G401 (cell line): ENCODE results near the gene NAA16. TPM values are rescaled to one million over a fixed set of nuclear protein-coding genes. Genes with fewer than 3 reads are reported as not detected.
"Not testable (repeated sequence)": the region's sequence is repeated elsewhere in the genome, so short reads cannot be mapped to it uniquely, and the experiment has no call there.

Experiments used
- DNase-seq: peaks from one replicate; pipeline ENCODE4 v3.0.0-alpha.2; 2015; ENCODE audit warnings: low spot score
- in situ Hi-C: cut with HindIII; loops from 2 replicates; pipeline ENCODE4 v1.10.0; 2016; ENCODE audit warnings: low sequenced_read_pairs, mixed read lengths
- total RNA-seq: library from RNA; depleted of rRNA; stranded (reverse); fragments of >200 nt; shearing (Covaris generic); gene quantifications from 2 replicates; pipeline ENCODE4 v1.2.3, GENCODE V29; 2014; rRNA removed

The NAA16 gene
- total RNA-seq: 8.9 and 13.8 TPM in 2 replicates

- peak; percentile 82 for DNase-seq
- in situ Hi-C loops: no loop called here
Observed at GRCh38 chr13:41310963-41311405, at the start of gene NAA16. NAA16 (plus strand) TSS chr13:41311267; CDS start chr13:41311529, 262 bp downstream.

GRCh38 chr13:41263261-41263971 is 47.7 kb upstream of the NAA16 start, which contains the start of gene MTRF1:
MTRF1 (minus strand) TSS chr13:41263576; CDS start chr13:41260907, 2,669 bp downstream.
- DNase-seq: peak; percentile 94
- in situ Hi-C loops: no loop called here

GRCh38 chr13:41267106-41267505 is 44.0 kb upstream of the NAA16 start:
- DNase-seq: no peak
- in situ Hi-C loops: no loop called here

GRCh38 chr13:41268764-41269163 is 42.3 kb upstream of the NAA16 start:
- in situ Hi-C loops: no loop called here
- peak; percentile 2 for DNase-seq

- in situ Hi-C loops: no loop called here
- no peak for DNase-seq
Observed at GRCh38 chr13:41271456-41272285, 39.4 kb upstream of the NAA16 start.

GRCh38 chr13:41273831-41274441 is 37.1 kb upstream of the NAA16 start:
- DNase-seq: no peak
- in situ Hi-C loops: no loop called here

- in situ Hi-C loops: no loop called here
- DNase-seq: no peak
Observed at GRCh38 chr13:41274881-41275280, 36.2 kb upstream of the NAA16 start.

- in situ Hi-C loops: no loop called here
- DNase-seq: no peak
Observed at GRCh38 chr13:41276824-41277223, 34.2 kb upstream of the NAA16 start.

- in situ Hi-C loops, DNase-seq: not testable (repeated sequence)
Observed at GRCh38 chr13:41279156-41279555, 31.9 kb upstream of the NAA16 start.

GRCh38 chr13:41282129-41282571 is 28.9 kb upstream of the NAA16 start:
- DNase-seq: no peak
- in situ Hi-C loops: no loop called here

- in situ Hi-C loops: no loop called here
- DNase-seq: no peak
Observed at GRCh38 chr13:41284512-41285288, 26.4 kb upstream of the NAA16 start.

GRCh38 chr13:41286370-41286769 is 24.7 kb upstream of the NAA16 start:
- no peak for DNase-seq
- in situ Hi-C loops: no loop called here

GRCh38 chr13:41289463-41289881 is 21.6 kb upstream of the NAA16 start:
- DNase-seq: no peak

GRCh38 chr13:41291246-41291645 is 19.8 kb upstream of the NAA16 start:
- in situ Hi-C loops: no loop called here
- DNase-seq: no peak

More at GRCh38 chr13:41289463-41289881, 21.6 kb upstream of the NAA16 start:
- in situ Hi-C loops: no loop called here

- in situ Hi-C loops: no loop called here
Observed at GRCh38 chr13:41293272-41293671, 17.8 kb upstream of the NAA16 start.

GRCh38 chr13:41294914-41295313 is 16.2 kb upstream of the NAA16 start:
- DNase-seq: no peak
- in situ Hi-C loops: no loop called here

More at GRCh38 chr13:41293272-41293671, 17.8 kb upstream of the NAA16 start:
- no peak for DNase-seq

GRCh38 chr13:41295973-41296372 is 15.1 kb upstream of the NAA16 start:
- in situ Hi-C loops: no loop called here
- no peak for DNase-seq

GRCh38 chr13:41296879-41297646 is 14.0 kb upstream of the NAA16 start:
- no peak for DNase-seq
- in situ Hi-C loops: no loop called here
